HepG2 (cell line): Measurements from ENCODE around the gene ABCB8. TPM values are rescaled to one million over a fixed set of nuclear protein-coding genes. Genes with fewer than 3 reads are reported as not detected.

ENCODE experiments used
- ATF7 ChIP-seq, 2 experiments: fragments of 450-650 bp in 1 of 2; sonication (generic) in 1 of 2; formaldehyde crosslinking in 1 of 2; IDR thresholded peaks; 2 replicates each; pipeline versions ENCODE4 v1.4.0 to v1.6.1; 2016 to 2020; ENCODE audit warnings: antibody characterized with exemption in 1 of 2, mild to moderate bottlenecking in 1 of 2, missing genetic modification reagents in 1 of 2
- EEA1 ChIP-seq: sonication (generic); formaldehyde crosslinking; IDR thresholded peaks from 2 replicates; pipeline ENCODE4 v1.5.1; 2020; ENCODE audit warnings: mild to moderate bottlenecking, missing genetic modification reagents, borderline replicate concordance
- ETV6 ChIP-seq: sonication (generic); formaldehyde crosslinking; conservative IDR thresholded peaks from 2 replicates; pipeline ENCODE4 v1.4.0; 2020; ENCODE audit warnings: missing genetic modification reagents
- HOXD1 ChIP-seq: sonication (generic); formaldehyde crosslinking; IDR thresholded peaks from 2 replicates; pipeline ENCODE4 v1.5.0; 2020; ENCODE audit warnings: missing genetic modification reagents
- KAT2B ChIP-seq: fragments of 150-350 bp; IDR thresholded peaks from 2 replicates; pipeline ENCODE4 v1.6.1; 2014; ENCODE audit warnings: low read depth, low read length, borderline replicate concordance
- KLF6 ChIP-seq: IDR thresholded peaks from 2 replicates; pipeline ENCODE4 v1.8.0; 2016; ENCODE audit warnings: missing biosample characterization, missing genetic modification reagents
- TGIF2 ChIP-seq: IDR thresholded peaks from 2 replicates; pipeline ENCODE4 v1.6.1; 2016; ENCODE audit warnings: control low read depth, missing compliant biosample characterization
- ZC3H13 ChIP-seq: sonication (generic); formaldehyde crosslinking; IDR thresholded peaks from 2 replicates; pipeline ENCODE4 v1.8.1; 2023; ENCODE audit warnings: mild to moderate bottlenecking, missing genetic modification reagents, moderate library complexity
- ZFX ChIP-seq: sonication (generic); formaldehyde crosslinking; IDR thresholded peaks from 2 replicates; pipeline ENCODE4 v1.4.0; 2020; ENCODE audit warnings: mild to moderate bottlenecking, low read depth, missing genetic modification reagents, moderate library complexity
- ZNF101 ChIP-seq: sonication (generic); formaldehyde crosslinking; IDR thresholded peaks from 2 replicates; pipeline ENCODE4 v1.4.0; 2020; ENCODE audit warnings: mild to moderate bottlenecking, low read depth, missing genetic modification reagents, borderline replicate concordance
- ZNF205 ChIP-seq: IDR thresholded peaks from 2 replicates; pipeline ENCODE4 v1.6.1; 2018; ENCODE audit warnings: missing biosample characterization, missing genetic modification reagents
- ZNF563 ChIP-seq: sonication (generic); formaldehyde crosslinking; IDR thresholded peaks from 2 replicates; pipeline ENCODE4 v1.8.0; 2022; ENCODE audit warnings: mild to moderate bottlenecking, moderate library complexity, missing genetic modification reagents
- ZSCAN9 ChIP-seq: IDR thresholded peaks from 2 replicates; pipeline ENCODE4 v1.6.1; 2016; ENCODE audit warnings: borderline replicate concordance
- polyA plus RNA-seq, 8 experiments: library from polyadenylated mRNA; depleted of rRNA in 3 of 8; stranded (reverse) in 7 of 8; unstranded in 1 of 8; fragments of >200 nt; fragmentation: Illumina TruSeq in 4 of 8; extraction: Trizol in 4 of 8; gene quantifications; 2 replicates each; pipeline versions ENCODE4 v1.2.1 to v1.2.3, GENCODE V29; 2011 to 2016; ENCODE audit warnings: low read depth in 4 of 8, missing spikeins in 1 of 8, mixed read lengths in 1 of 8; ENCODE audit not compliant: insufficient read depth in 1 of 8
- total RNA-seq, 5 experiments: library from RNA; depleted of rRNA; stranded (reverse); fragments of >200 nt; fragmentation: Illumina TruSeq; extraction: Trizol; gene quantifications; 2 replicates each; pipeline ENCODE4 v1.2.3, GENCODE V29; 2016; ENCODE audit warnings: low read depth in 1 of 5
- TF ChIP-seq, protein P1 (sequence below): sonication (generic); formaldehyde crosslinking; IDR thresholded peaks from 2 replicates; pipeline ENCODE4 v1.5.0; 2020; ENCODE audit warnings: missing genetic modification reagents, mild to moderate bottlenecking, borderline replicate concordance
- TF ChIP-seq, protein P2 (sequence below): sonication (generic); formaldehyde crosslinking; IDR thresholded peaks from 2 replicates; pipeline ENCODE4 v1.4.0; 2020; ENCODE audit warnings: missing genetic modification reagents
- TF ChIP-seq, protein P3 (sequence below): sonication (generic); formaldehyde crosslinking; IDR thresholded peaks from 2 replicates; pipeline ENCODE4 v1.5.1; 2020; ENCODE audit warnings: missing genetic modification reagents, mild to moderate bottlenecking, borderline replicate concordance
- TF ChIP-seq, protein P4 (sequence below): sonication (generic); formaldehyde crosslinking; IDR thresholded peaks from 2 replicates; pipeline ENCODE4 v1.5.1; 2020; ENCODE audit warnings: missing genetic modification reagents, mild to moderate bottlenecking, borderline replicate concordance

The ABCB8 gene
- total and polyA plus RNA-seq, 2 of the 13 experiments (the other 11 are each of a cell fraction or from before 2014, with no cell fraction given), result 6.6 to 16.7 TPM

DNA sequence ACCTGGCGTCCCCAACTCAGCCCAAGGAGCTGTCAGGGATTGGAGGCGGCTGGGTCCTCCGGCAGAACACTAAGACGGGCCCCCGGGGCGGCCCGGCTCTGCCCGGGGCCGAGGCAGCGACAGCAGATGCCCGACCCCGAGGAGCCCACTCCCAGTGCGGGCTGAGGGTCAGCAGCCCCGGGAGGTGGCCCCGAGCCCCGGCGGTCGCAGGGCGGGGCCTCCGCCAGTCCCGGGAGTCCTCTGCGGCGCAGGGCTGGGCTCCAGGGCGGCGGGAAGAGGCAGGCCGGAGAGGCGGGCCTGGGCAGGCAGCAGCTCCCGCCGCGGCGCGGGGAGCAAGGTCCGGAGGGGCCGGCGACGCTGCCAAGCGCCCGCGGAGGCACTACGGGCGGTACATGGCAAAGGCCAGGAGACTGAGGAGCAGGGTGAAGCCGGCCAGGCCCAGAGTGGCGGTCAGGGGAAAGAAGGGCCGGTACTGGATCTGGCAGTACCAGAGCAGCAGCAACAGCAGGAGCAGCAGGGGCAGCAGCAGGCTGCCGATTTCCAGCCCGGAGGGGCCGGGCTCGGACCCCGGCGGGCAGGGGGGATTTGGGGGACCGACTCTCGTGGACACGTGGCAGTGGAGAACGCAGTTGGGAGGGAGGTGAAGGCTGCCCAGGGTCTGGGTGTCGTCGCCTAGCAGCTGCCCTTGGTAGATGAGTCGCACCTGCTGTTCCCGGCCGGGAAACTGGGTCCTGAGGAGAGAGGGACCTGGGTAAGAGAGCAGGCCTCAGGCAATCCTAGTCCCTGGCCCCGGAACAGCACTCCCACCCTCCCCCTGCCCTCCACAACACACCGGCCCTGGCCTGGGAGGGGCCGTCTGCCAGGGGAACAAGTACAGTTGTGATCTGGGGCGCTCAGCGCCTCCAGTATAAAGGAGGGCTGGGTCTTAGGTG, 53.2 kb downstream of the ABCB8 start (continued):
- TF ChIP-seq TGIF2 (CRISPR knock-in tag) (peak; percentile 41; the same call in 1 of the 2 replicates), ETV6 (0 out of 2 replicates have a peak, but pooled peaks have one; percentile 32), ZNF563 (CRISPR knock-in tag) (peak; percentile 58; the same call in 1 of the 2 replicates), ATF7 (IDR thresholded peaks at IDR 0.05) (no peak), ATF7 (CRISPR knock-in tag; IDR thresholded peaks at IDR 0.05) (no peak), KLF6 (CRISPR knock-in tag) (0 out of 2 replicates have a peak, but pooled peaks have one; percentile 1), EEA1 (CRISPR knock-in tag) (no peak), ZNF205 (CRISPR knock-in tag) (no peak), ZSCAN9 (CRISPR knock-in tag) (peak; percentile 4; the same call in 1 of the 2 replicates), ZC3H13 (CRISPR knock-in tag) (peak; percentile 1; the same call in 1 of the 2 replicates), ZNF101 (CRISPR knock-in tag) (no peak), KAT2B (no peak), HOXD1 (CRISPR knock-in tag) (no peak), ZFX (CRISPR knock-in tag) (peak; percentile 56; the same call in 1 of the 2 replicates)
- TF ChIP-seq, protein P1, sequence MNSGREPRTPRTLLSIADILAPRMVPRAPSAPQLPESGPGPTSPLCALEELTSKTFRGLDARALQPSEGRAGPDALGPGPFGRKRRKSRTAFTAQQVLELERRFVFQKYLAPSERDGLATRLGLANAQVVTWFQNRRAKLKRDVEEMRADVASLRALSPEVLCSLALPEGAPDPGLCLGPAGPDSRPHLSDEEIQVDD, result 0 out of 2 replicates have a peak, but pooled peaks have one; percentile 50
- TF ChIP-seq, protein P2, sequence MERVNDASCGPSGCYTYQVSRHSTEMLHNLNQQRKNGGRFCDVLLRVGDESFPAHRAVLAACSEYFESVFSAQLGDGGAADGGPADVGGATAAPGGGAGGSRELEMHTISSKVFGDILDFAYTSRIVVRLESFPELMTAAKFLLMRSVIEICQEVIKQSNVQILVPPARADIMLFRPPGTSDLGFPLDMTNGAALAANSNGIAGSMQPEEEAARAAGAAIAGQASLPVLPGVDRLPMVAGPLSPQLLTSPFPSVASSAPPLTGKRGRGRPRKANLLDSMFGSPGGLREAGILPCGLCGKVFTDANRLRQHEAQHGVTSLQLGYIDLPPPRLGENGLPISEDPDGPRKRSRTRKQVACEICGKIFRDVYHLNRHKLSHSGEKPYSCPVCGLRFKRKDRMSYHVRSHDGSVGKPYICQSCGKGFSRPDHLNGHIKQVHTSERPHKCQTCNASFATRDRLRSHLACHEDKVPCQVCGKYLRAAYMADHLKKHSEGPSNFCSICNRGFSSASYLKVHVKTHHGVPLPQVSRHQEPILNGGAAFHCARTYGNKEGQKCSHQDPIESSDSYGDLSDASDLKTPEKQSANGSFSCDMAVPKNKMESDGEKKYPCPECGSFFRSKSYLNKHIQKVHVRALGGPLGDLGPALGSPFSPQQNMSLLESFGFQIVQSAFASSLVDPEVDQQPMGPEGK (CRISPR knock-in tag), result 0 out of 2 replicates have a peak, but pooled peaks have one; percentile 19
- TF ChIP-seq, protein P3, sequence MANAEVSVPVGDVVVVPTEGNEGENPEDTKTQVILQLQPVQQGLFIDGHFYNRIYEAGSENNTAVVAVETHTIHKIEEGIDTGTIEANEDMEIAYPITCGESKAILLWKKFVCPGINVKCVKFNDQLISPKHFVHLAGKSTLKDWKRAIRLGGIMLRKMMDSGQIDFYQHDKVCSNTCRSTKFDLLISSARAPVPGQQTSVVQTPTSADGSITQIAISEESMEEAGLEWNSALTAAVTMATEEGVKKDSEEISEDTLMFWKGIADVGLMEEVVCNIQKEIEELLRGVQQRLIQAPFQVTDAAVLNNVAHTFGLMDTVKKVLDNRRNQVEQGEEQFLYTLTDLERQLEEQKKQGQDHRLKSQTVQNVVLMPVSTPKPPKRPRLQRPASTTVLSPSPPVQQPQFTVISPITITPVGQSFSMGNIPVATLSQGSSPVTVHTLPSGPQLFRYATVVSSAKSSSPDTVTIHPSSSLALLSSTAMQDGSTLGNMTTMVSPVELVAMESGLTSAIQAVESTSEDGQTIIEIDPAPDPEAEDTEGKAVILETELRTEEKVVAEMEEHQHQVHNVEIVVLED (CRISPR knock-in tag), result 0 out of 2 replicates have a peak, but pooled peaks have one; percentile 18
- TF ChIP-seq, protein P4, sequence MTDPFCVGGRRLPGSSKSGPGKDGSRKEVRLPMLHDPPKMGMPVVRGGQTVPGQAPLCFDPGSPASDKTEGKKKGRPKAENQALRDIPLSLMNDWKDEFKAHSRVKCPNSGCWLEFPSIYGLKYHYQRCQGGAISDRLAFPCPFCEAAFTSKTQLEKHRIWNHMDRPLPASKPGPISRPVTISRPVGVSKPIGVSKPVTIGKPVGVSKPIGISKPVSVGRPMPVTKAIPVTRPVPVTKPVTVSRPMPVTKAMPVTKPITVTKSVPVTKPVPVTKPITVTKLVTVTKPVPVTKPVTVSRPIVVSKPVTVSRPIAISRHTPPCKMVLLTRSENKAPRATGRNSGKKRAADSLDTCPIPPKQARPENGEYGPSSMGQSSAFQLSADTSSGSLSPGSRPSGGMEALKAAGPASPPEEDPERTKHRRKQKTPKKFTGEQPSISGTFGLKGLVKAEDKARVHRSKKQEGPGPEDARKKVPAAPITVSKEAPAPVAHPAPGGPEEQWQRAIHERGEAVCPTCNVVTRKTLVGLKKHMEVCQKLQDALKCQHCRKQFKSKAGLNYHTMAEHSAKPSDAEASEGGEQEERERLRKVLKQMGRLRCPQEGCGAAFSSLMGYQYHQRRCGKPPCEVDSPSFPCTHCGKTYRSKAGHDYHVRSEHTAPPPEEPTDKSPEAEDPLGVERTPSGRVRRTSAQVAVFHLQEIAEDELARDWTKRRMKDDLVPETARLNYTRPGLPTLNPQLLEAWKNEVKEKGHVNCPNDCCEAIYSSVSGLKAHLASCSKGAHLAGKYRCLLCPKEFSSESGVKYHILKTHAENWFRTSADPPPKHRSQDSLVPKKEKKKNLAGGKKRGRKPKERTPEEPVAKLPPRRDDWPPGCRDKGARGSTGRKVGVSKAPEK (CRISPR knock-in tag), result no peak
